ENCODE results near the gene ARHGAP8. TPM values are rescaled to one million over a fixed set of nuclear protein-coding genes. Genes with fewer than 3 reads are reported as not detected.
"Not testable (repeated sequence)": the region's sequence is repeated elsewhere in the genome, so short reads cannot be mapped to it uniquely, and the experiment has no call there.

Gene ARHGAP8
- total RNA-seq, 1 experiment from 2014 or later, result not detected

- DNase-seq (ENCODE audit: low read depth), result no peak
Measured at GRCh38 chr22:44765571-44766285, 13.4 kb downstream of the ARHGAP8 start.

- no peak for DNase-seq (ENCODE audit: low read depth)
Measured at GRCh38 chr22:44773082-44773481, 20.7 kb downstream of the ARHGAP8 start.

GRCh38 chr22:44775862-44776261 lies 23.5 kb downstream of the ARHGAP8 start:
- DNase-seq (ENCODE audit: low read depth), result no peak

GRCh38 chr22:44776605-44777363 lies 24.4 kb downstream of the ARHGAP8 start:
- DNase-seq (ENCODE audit: low read depth), result no peak

GRCh38 chr22:44777364-44777755 lies 25.0 kb downstream of the ARHGAP8 start:
- DNase-seq (ENCODE audit: low read depth), result no peak

GRCh38 chr22:44780876-44781449 lies 28.6 kb downstream of the ARHGAP8 start:
- DNase-seq (ENCODE audit: low read depth), result no peak

- no peak for DNase-seq (ENCODE audit: low read depth)
Measured at GRCh38 chr22:44782363-44782963, 30.1 kb downstream of the ARHGAP8 start.

- no peak for DNase-seq (ENCODE audit: low read depth)
Measured at GRCh38 chr22:44783091-44783490, 30.7 kb downstream of the ARHGAP8 start.

- no peak for DNase-seq (ENCODE audit: low read depth)
Measured at GRCh38 chr22:44783581-44783980, 31.2 kb downstream of the ARHGAP8 start.

GRCh38 chr22:44786136-44786535 lies 33.8 kb downstream of the ARHGAP8 start:
- DNase-seq (ENCODE audit: low read depth), result no peak

- no peak for DNase-seq (ENCODE audit: low read depth)
Measured at GRCh38 chr22:44786610-44787009, 34.2 kb downstream of the ARHGAP8 start.

GRCh38 chr22:44787832-44788231 lies 35.5 kb downstream of the ARHGAP8 start:
- DNase-seq (ENCODE audit: low read depth), result no peak

- DNase-seq (ENCODE audit: low read depth), result no peak
Measured at GRCh38 chr22:44793106-44793505, 40.7 kb downstream of the ARHGAP8 start.

GRCh38 chr22:44793506-44794172 lies 41.3 kb downstream of the ARHGAP8 start:
- no peak for DNase-seq (ENCODE audit: low read depth)

GRCh38 chr22:44795701-44796630 lies 43.6 kb downstream of the ARHGAP8 start:
- no peak for DNase-seq (ENCODE audit: low read depth)

GRCh38 chr22:44797181-44797725 lies 44.9 kb downstream of the ARHGAP8 start:
- DNase-seq (ENCODE audit: low read depth), result no peak

- DNase-seq (ENCODE audit: low read depth), result no peak
Measured at GRCh38 chr22:44799077-44799945, 46.9 kb downstream of the ARHGAP8 start.

GRCh38 chr22:44799946-44800634 lies 47.7 kb downstream of the ARHGAP8 start:
- not testable (repeated sequence) for DNase-seq (ENCODE audit: low read depth)

GRCh38 chr22:44801476-44801875 lies 49.1 kb downstream of the ARHGAP8 start:
- no peak for DNase-seq (ENCODE audit: low read depth)
